Heart left ventricle (tissue), 16 donors: ENCODE data around the gene ASIC1. TPM values are rescaled to one million over a fixed set of nuclear protein-coding genes. Genes with fewer than 3 reads are reported as not detected.

Experiments
- ATAC-seq, 4 donors: fragments of 200-7000 bp; cut with Tn5 transposase; one replicate each; pipeline ENCODE4 v1.9.1; 2020 to 2022; ENCODE audit warnings: moderate library complexity in 4 of 4, mild to moderate bottlenecking in 3 of 4, moderate number of reproducible peaks in 1 of 4
- DNase-seq, 5 donors: peaks; one replicate each; pipeline ENCODE4 v3.0.0-alpha.2; 2020
- H3K27ac ChIP-seq, 12 donors: fragments of 200-600 bp; sonication (generic) in 4 of 12; one replicate each; pipeline versions ENCODE4 v1.5.0 to v1.8.0; 2016 to 2022; ENCODE audit warnings: mild to moderate bottlenecking in 2 of 12
- H3K27me3 ChIP-seq, 9 donors: fragments of 200-600 bp; sonication (generic) in 2 of 9; one replicate each; pipeline versions ENCODE4 v1.5.1 to v1.8.0; 2016 to 2022; ENCODE audit warnings: mild to moderate bottlenecking in 3 of 9
- H3K36me3 ChIP-seq, 9 donors: fragments of 200-600 bp; sonication (generic) in 2 of 9; one replicate each; pipeline versions ENCODE4 v1.5.0 to v1.8.0; 2018 to 2022; ENCODE audit warnings: mild to moderate bottlenecking in 2 of 9
- H3K4me1 ChIP-seq, 12 donors: fragments of 200-600 bp; sonication (generic) in 4 of 12; one replicate each; pipeline versions ENCODE4 v1.5.0 to v1.8.0; 2016 to 2022; ENCODE audit warnings: mild to moderate bottlenecking in 3 of 12
- H3K4me3 ChIP-seq, 12 donors: fragments of 200-600 bp; sonication (generic) in 4 of 12; one replicate each; pipeline versions ENCODE4 v1.5.0 to v1.8.0; 2017 to 2022; ENCODE audit warnings: mild to moderate bottlenecking in 9 of 12, moderate library complexity in 4 of 12
- H3K9me3 ChIP-seq, 12 donors: fragments of 200-600 bp; sonication (generic) in 4 of 12; one replicate each; pipeline versions ENCODE4 v1.5.0 to v1.8.0; 2016 to 2022; ENCODE audit warnings: mild to moderate bottlenecking in 1 of 12
- CTCF ChIP-seq, 12 donors: fragments of 200-600 bp; sonication (generic) in 4 of 12; IDR thresholded peaks; one replicate each; pipeline versions ENCODE4 v1.5.0 to v1.8.0; 2018 to 2022; ENCODE audit warnings: antibody characterized with exemption in 12 of 12, mild to moderate bottlenecking in 5 of 12
- POLR2A ChIP-seq, 2 donors: fragments of 450-650 bp; IDR thresholded peaks; one replicate each; pipeline ENCODE4 v1.6.1; 2017; ENCODE audit warnings: antibody characterized with exemption in 2 of 2, mild to moderate bottlenecking in 2 of 2, moderate library complexity in 2 of 2
- WGBS, 4 donors: extraction: QIAGEN DNeasy Blood & Tissue Kit in 2 of 4; methylation state at CpG; one replicate each; pipeline versions ENCODE4 v1.1.5 to v1.1.7; 2013 to 2018; 5-methylcytosine and 5-hydroxymethylcytosine counted together
- intact Hi-C, 10 donors: fragments of 100-400 bp; cut with DNase I; formaldehyde crosslinking; loops; one replicate each; pipeline versions ENCODE4 v1.11.1 to v1.14.2; 2022
- polyA plus RNA-seq, 2 donors: library from polyadenylated mRNA; stranded (reverse); fragments of 200-250 nt; gene quantifications; one replicate each; pipeline ENCODE4 v1.2.3, GENCODE V29; 2013
- total RNA-seq, 9 donors: library from RNA; depleted of rRNA in 2 of 9; stranded (reverse); fragments of >200 nt in 2 of 9; fragmentation: NEBNext Ultra II Directional in 3 of 9; extraction: Animal tissue kit (Norgen Biotek cat#: 25700) in 3 of 9; gene quantifications; one replicate each; pipeline versions ENCODE4 v1.1.0 to v1.2.4, GENCODE V29; 2016 to 2023
- donor health status: ischemic (EF 13 %, LVEDD 7.1; RV severe dilation, severe dysfunction).
- donor health status: healthy with polysubstance abuse.
- donor health status: DM: no; HTN: yes; CAD: no.
- donor health status: DM: no; HTN: no; CAD: no.
- donor health status: ischemic (EF 25% LVEDD 6.9; RV normal size, moderate dysfunction).
- donor health status: ischemic (EF 25% LVEDD 5.7; RV mildly dilated, moderate dysfunction).
- donor health status: healthy.
- donor health status: DM: yes; HTN: yes; CAD: no.
- donor health status: ischemic (EF 35%, LVEDD 5.7; RV mildly dilated, moderate dysfunction).
- donor health status: nonischemic (EF 11% LVEDD 7.7; RV severe dilation, severe dysfunction).
- donor health status: DM: yes; HTN: yes; CAD: no.
- donor health status: PGD.
- donor health status: ischemic (EF 29% LVEDD 5.4; RV normal size, mild dysfunction).
- donor health status: nonischemic (EF 23%, LVEDD 6.1; RV moderate dilation, normal function).

The ASIC1 gene
- total and polyA plus RNA-seq, 11 donors, result 0.31 to 1.8 (median 0.71) TPM

GRCh38 chr12:50111693-50112455 is 54.5 kb downstream of the ASIC1 start, which contains the start of gene COX14:
TSS of gene COX14 (plus strand) at chr12:50112236. CDS start at chr12:50120044, 7,808 bp downstream.
- peak; percentile 99 for DNase-seq
- H3K4me3 ChIP-seq, result peak within 1 kb of the TSS; percentile 66 to 99 (median 89)
- peaks cover 0 to 24% (median 13%) of the 10 kb centered on the region in 9 donors for H3K36me3 ChIP-seq
- TF ChIP-seq CTCF (IDR thresholded peaks at IDR 0.05) (peak; percentile 87 to 99 (median 94)), POLR2A (IDR thresholded peaks at IDR 0.05) (peak in 1 of 2 donors; percentile 97)
- H3K27ac ChIP-seq, result peak within 1 kb of the TSS; percentile 90 to 100 (median 96)
- no peaks in the 10 kb centered on the region for H3K9me3 ChIP-seq
- intact Hi-C loops, result loop anchor here in 8 of 10 donors (1.0 to 10.0 kb wide), 6 partner anchors 27 to 63 kb away; partner anchors contain the start of genes CERS5 (in 7 of the 8) and SMARCD1 (in 2 of the 8)
- ATAC-seq, result peak; percentile 89 to 94 (median 92)
- peaks cover 0 to 62% (median 48%) of the 10 kb centered on the region in 12 donors for H3K4me1 ChIP-seq
- WGBS, 4 donors, result 0% methylated on average over 11 to 59 of the region's 59 CpGs
- H3K27me3 ChIP-seq, result no peaks in the 10 kb centered on the region

- Histone ChIP-seq H3K27ac (peak overlapping the region; percentile 87 to 98 (median 94)), H3K27me3 (no peaks in the 10 kb centered on the region), H3K9me3 (no peaks in the 10 kb centered on the region), H3K36me3 (peaks cover 0 to 28% (median 13%) of the 10 kb centered on the region in 9 donors), H3K4me1 (peaks cover 0 to 70% (median 52%) of the 10 kb centered on the region in 12 donors), H3K4me3 (peak overlapping the region; percentile 66 to 99 (median 89))
- no peak for TF ChIP-seq POLR2A (IDR thresholded peaks at IDR 0.05)
- no peak for DNase-seq
- 17 to 21% (median 18%) methylated on average over 26 of the region's 26 CpGs for WGBS, 4 donors
- intact Hi-C loops, result loop anchor here in 4 of 10 donors (2.0 to 10.0 kb wide), 3 partner anchors 52 to 62 kb away; partner anchors contain the start of gene CERS5 (in 3 of the 4)
- peak in 3 of 4 donors; percentile 2 to 3 (median 2) for ATAC-seq
These were observed 55.2 kb downstream of the ASIC1 start for GRCh38 chr12:50112456-50113218.

- 56 to 68% (median 65%) methylated on average over 6 of the region's 6 CpGs for WGBS, 4 donors
- Histone ChIP-seq H3K4me3 (no peak overlapping the region), H3K4me1 (peaks cover 0 to 52% (median 30%) of the 10 kb centered on the region in 12 donors), H3K9me3 (no peaks in the 10 kb centered on the region), H3K36me3 (peaks cover 0 to 73% (median 49%) of the 10 kb centered on the region in 9 donors), H3K27ac (peak overlapping the region in 8 of 12 donors; percentile 8 to 62 (median 36)), H3K27me3 (no peaks in the 10 kb centered on the region)
- DNase-seq (peak in 2 of 5 donors; percentile 50 to 63), ATAC-seq (peak; percentile 47 to 77 (median 72))
- TF ChIP-seq CTCF (IDR thresholded peaks at IDR 0.05) (no peak), POLR2A (IDR thresholded peaks at IDR 0.05) (no peak)
- intact Hi-C loops, result loop anchor here in 3 of 10 donors (10.0 kb wide), 2 partner anchors 48 to 58 kb away; partner anchors contain the start of gene CERS5 (in 2 of the 3)
These were observed 59.7 kb downstream of the ASIC1 start for GRCh38 chr12:50117057-50117622.

- no peak for TF ChIP-seq POLR2A (IDR thresholded peaks at IDR 0.05)
- TF ChIP-seq CTCF (IDR thresholded peaks at IDR 0.05), result no peak
- ATAC-seq (no peak), DNase-seq (no peak)
- Histone ChIP-seq H3K27me3 (no peaks in the 10 kb centered on the region), H3K4me3 (no peak overlapping the region), H3K9me3 (no peaks in the 10 kb centered on the region), H3K36me3 (peaks cover 0 to 90% (median 68%) of the 10 kb centered on the region in 9 donors), H3K27ac (peak overlapping the region in 1 of 12 donors; percentile 30), H3K4me1 (peaks cover 0 to 36% (median 14%) of the 10 kb centered on the region in 12 donors)
- 89 to 100% (median 97%) methylated on average over 2 of the region's 2 CpGs for WGBS, 4 donors
- intact Hi-C loops, result loop anchor here in 3 of 10 donors (10.0 kb wide), 2 partner anchors 45 to 55 kb away; partner anchors contain the start of gene CERS5 (in 2 of the 3)
These were observed 62.0 kb downstream of the ASIC1 start for GRCh38 chr12:50119387-50119786.
